ENCODE data around the gene KIDINS220. TPM values are rescaled to one million over a fixed set of nuclear protein-coding genes. Genes with fewer than 3 reads are reported as not detected.

The KIDINS220 gene
- total RNA-seq, 1 donor from 2014 or later: 101 TPM

- Mint-ChIP-seq H3K9me3 (ENCODE audit: unreplicated experiment) (no peaks in the 10 kb centered on the region), H3K4me3 (ENCODE audit: unreplicated experiment) (no peak overlapping the region), H3K27ac (ENCODE audit: unreplicated experiment) (no peak overlapping the region), H3K36me3 (ENCODE audit: unreplicated experiment) (peaks cover 2% of the 10 kb centered on the region), H3K27me3 (ENCODE audit: unreplicated experiment) (no peaks in the 10 kb centered on the region), H3K4me1 (ENCODE audit: unreplicated experiment) (peaks cover 26% of the 10 kb centered on the region)
- DNase-seq (ENCODE audit: extremely low spot score, unreplicated experiment): no peak
- TF ChIP-seq CTCF (IDR thresholded peaks at IDR 0.05): no peak
Measured at GRCh38 chr2:8848328-8849100, 11.1 kb upstream of the KIDINS220 start.

DNA sequence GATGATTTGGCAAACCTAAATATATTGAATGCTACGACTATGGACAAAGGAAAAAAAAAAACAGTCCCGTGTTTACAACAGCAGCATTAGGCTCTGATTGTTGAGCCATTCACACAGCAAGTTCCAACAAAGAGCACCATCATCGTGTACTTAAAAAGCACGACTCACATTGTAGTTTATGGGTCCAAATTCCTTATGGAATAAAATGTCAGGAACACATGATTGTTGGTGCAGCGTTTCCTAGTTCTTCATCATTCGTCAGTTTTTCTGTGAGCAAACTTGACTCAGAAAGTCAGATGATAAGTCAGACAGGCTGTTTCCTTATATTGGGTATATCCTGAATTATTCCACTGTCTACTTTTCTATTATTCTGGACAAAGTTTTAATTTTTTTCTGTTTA lies 10.0 kb upstream of the KIDINS220 start:
- no peaks in the 10 kb centered on the region for H3K27me3 Mint-ChIP-seq (ENCODE audit: unreplicated experiment)
- H3K27ac Mint-ChIP-seq (ENCODE audit: unreplicated experiment): no peak overlapping the region
- no peak for TF ChIP-seq CTCF (IDR thresholded peaks at IDR 0.05)
- H3K9me3 Mint-ChIP-seq (ENCODE audit: unreplicated experiment): no peaks in the 10 kb centered on the region
- H3K4me3 Mint-ChIP-seq (ENCODE audit: unreplicated experiment): no peak overlapping the region
- DNase-seq (ENCODE audit: extremely low spot score, unreplicated experiment): no peak
- H3K36me3 Mint-ChIP-seq (ENCODE audit: unreplicated experiment): peaks cover 2% of the 10 kb centered on the region
- peaks cover 15% of the 10 kb centered on the region for H3K4me1 Mint-ChIP-seq (ENCODE audit: unreplicated experiment)

DNA sequence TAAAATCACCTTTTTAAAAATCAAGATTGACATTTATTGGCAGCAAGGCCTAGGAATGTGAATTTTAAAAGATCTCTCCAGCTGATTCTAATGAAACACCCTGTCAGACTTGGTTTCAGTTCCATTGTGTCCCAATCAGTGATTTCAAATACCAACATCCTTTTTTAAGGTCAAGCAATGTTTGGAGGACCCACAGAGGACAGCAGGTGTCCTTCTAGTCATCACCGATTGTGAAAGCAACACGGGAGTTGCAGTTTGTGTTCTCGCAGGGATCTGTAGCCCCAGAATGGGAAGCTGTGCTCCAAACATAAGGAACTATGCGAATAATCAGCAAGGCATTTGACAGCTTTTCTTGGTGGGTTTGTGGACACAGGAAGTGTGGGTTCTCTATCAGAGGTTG lies 4.5 kb upstream of the KIDINS220 start:
- Mint-ChIP-seq H3K4me1 (ENCODE audit: unreplicated experiment) (peaks cover 5% of the 10 kb centered on the region), H3K4me3 (ENCODE audit: unreplicated experiment) (no peak overlapping the region), H3K27me3 (ENCODE audit: unreplicated experiment) (no peaks in the 10 kb centered on the region), H3K9me3 (ENCODE audit: unreplicated experiment) (no peaks in the 10 kb centered on the region), H3K27ac (ENCODE audit: unreplicated experiment) (no peak overlapping the region), H3K36me3 (ENCODE audit: unreplicated experiment) (no peaks in the 10 kb centered on the region)
- DNase-seq (ENCODE audit: extremely low spot score, unreplicated experiment): no peak
- no peak for TF ChIP-seq CTCF (IDR thresholded peaks at IDR 0.05)

GRCh38 chr2:8840475-8841091 lies 3.2 kb upstream of the KIDINS220 start:
- H3K27me3 Mint-ChIP-seq (ENCODE audit: unreplicated experiment): no peaks in the 10 kb centered on the region
- H3K27ac Mint-ChIP-seq (ENCODE audit: unreplicated experiment): no peak overlapping the region
- DNase-seq (ENCODE audit: extremely low spot score, unreplicated experiment): no peak
- TF ChIP-seq CTCF (IDR thresholded peaks at IDR 0.05): no peak
- H3K36me3 Mint-ChIP-seq (ENCODE audit: unreplicated experiment): no peaks in the 10 kb centered on the region
- no peaks in the 10 kb centered on the region for H3K9me3 Mint-ChIP-seq (ENCODE audit: unreplicated experiment)
- H3K4me1 Mint-ChIP-seq (ENCODE audit: unreplicated experiment): peaks cover 14% of the 10 kb centered on the region
- H3K4me3 Mint-ChIP-seq (ENCODE audit: unreplicated experiment): no peak overlapping the region

GRCh38 chr2:8839189-8839965 lies 2.0 kb upstream of the KIDINS220 start:
- H3K36me3 Mint-ChIP-seq (ENCODE audit: unreplicated experiment): no peaks in the 10 kb centered on the region
- peaks cover 17% of the 10 kb centered on the region for H3K4me1 Mint-ChIP-seq (ENCODE audit: unreplicated experiment)
- no peaks in the 10 kb centered on the region for H3K9me3 Mint-ChIP-seq (ENCODE audit: unreplicated experiment)
- H3K27ac Mint-ChIP-seq (ENCODE audit: unreplicated experiment): no peak overlapping the region
- no peak for DNase-seq (ENCODE audit: extremely low spot score, unreplicated experiment)
- H3K27me3 Mint-ChIP-seq (ENCODE audit: unreplicated experiment): no peaks in the 10 kb centered on the region
- no peak overlapping the region for H3K4me3 Mint-ChIP-seq (ENCODE audit: unreplicated experiment)
- no peak for TF ChIP-seq CTCF (IDR thresholded peaks at IDR 0.05)
